Measurements from ENCODE around the gene OR10G2.

GRCh38 chr14:21654215-21654614 lies 19.5 kb upstream of the OR10G2 start:
- TF ChIP-seq POLR2A (IDR thresholded peaks at IDR 0.05): no peak
- no peak for TF ChIP-seq CTCF (IDR thresholded peaks at IDR 0.05)
